Spleen (tissue), 7 donors: ENCODE results near the gene SLIT3.

Source experiments
- POLR2A ChIP-seq, 3 donors: fragments of 450-650 bp; IDR thresholded peaks; one replicate each; pipeline ENCODE4 v1.5.1; 2017; ENCODE audit warnings: antibody characterized with exemption in 3 of 3, mild to moderate bottlenecking in 1 of 3
- POLR2AphosphoS5 ChIP-seq, 3 donors: sonication (generic); formaldehyde crosslinking; IDR thresholded peaks; one replicate each; pipeline ENCODE4 v1.5.1; 2017; ENCODE audit warnings: antibody characterized with exemption in 3 of 3
- TF ChIP-seq, protein P1 (sequence below), 11 experiments: fragments of 200-600 bp in 7 of 11; fragments of 450-650 bp in 4 of 11; sonication (generic) in 4 of 11; IDR thresholded peaks in 8 of 11; conservative IDR thresholded peaks in 3 of 11; 1 replicate in 7 of 11; 2 replicates in 4 of 11; pipeline versions ENCODE4 v1.4.0 to v1.8.0; 2016 to 2021; ENCODE audit warnings: antibody characterized with exemption in 11 of 11, inconsistent platforms in 4 of 11, mild to moderate bottlenecking in 1 of 11
- donor health status: DM: no; HTN: no; CAD: no; lungs with moderate emphysema.
- donor health status: DM: no; HTN: no; CAD: no.
- donor health status: DM: no; HTN: no; CAD: no.

DNA sequence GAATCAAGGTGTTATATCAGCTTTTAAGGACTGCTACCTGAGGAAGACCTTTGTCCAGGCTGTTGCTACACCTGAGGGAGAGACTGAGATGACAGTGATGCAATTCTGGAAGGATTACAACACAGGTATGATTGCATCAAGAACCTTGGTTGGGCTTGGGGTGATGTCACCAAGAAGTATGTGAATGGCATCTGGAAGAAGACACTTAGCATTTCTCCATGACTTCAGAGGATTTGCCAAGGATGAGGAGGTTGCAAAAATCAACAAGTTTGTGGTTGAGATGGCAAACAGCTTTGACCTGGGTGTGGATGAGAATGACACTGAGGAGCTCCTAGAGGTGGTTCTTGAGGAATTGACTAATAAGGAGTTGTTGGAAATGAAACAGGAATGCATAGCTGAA is 653.9 kb downstream of the SLIT3 start:
- TF ChIP-seq, protein P1, sequence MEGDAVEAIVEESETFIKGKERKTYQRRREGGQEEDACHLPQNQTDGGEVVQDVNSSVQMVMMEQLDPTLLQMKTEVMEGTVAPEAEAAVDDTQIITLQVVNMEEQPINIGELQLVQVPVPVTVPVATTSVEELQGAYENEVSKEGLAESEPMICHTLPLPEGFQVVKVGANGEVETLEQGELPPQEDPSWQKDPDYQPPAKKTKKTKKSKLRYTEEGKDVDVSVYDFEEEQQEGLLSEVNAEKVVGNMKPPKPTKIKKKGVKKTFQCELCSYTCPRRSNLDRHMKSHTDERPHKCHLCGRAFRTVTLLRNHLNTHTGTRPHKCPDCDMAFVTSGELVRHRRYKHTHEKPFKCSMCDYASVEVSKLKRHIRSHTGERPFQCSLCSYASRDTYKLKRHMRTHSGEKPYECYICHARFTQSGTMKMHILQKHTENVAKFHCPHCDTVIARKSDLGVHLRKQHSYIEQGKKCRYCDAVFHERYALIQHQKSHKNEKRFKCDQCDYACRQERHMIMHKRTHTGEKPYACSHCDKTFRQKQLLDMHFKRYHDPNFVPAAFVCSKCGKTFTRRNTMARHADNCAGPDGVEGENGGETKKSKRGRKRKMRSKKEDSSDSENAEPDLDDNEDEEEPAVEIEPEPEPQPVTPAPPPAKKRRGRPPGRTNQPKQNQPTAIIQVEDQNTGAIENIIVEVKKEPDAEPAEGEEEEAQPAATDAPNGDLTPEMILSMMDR (IDR thresholded peaks at IDR 0.05 in 8 of 11, conservative IDR thresholded peaks at IDR 0.05 in 3 of 11), result no peak
- TF ChIP-seq POLR2AphosphoS5 (IDR thresholded peaks at IDR 0.05) (no peak), POLR2A (IDR thresholded peaks at IDR 0.05) (no peak)
